ENCODE results near the gene UBC.

Gene UBC

DNA sequence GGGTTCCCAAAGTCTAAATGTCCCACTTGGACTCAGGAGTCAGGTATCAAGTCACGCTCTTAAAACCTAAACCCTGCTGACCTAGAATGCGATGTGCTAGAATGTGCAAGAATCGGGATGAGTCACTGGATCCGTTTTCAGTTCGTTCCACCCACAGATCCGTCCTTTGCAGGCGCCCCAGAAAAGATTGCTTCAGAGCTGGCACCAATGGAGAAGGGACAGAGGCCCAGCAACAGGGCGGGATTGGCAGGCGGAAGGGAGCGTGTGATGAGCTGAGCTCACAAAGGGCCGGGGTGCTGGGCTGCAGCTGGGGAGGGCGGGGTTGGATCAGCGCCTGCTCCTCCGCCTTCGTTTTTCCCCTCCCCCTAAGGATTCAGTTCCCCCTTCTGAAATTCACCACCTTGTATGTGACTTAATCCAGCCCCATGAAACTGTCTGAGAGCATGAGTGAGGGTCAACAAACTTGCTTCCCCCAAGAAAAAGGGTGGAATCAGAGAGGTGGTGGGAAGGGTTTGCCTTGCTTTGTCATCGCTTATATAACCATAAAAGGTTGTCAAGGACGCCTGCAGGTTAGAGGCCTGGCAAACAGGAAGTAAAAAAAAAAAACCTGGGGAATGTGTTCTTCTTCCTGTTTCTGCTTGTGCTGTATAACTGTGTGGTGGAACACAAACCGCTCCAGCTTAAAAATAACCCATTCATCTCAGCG is 2.8 kb upstream of the UBC start:
- Histone ChIP-seq H3K36me3 (ENCODE audit: control insufficient read depth, low read length) (peaks cover 22% of the 10 kb centered on the region), H3K4me1 (ENCODE audit: control insufficient read depth, low read length) (peaks cover 76% of the 10 kb centered on the region), H3K79me2 (ENCODE audit: control insufficient read depth, low read length) (peaks cover 37% of the 10 kb centered on the region), H4K20me1 (ENCODE audit: control insufficient read depth, insufficient read depth, low read depth, low read length) (peaks cover 12% of the 10 kb centered on the region), H3K9me3 (ENCODE audit: control insufficient read depth, insufficient read depth, low read length) (no peaks in the 10 kb centered on the region), H3K27me3 (ENCODE audit: control insufficient read depth, low read length) (no peaks in the 10 kb centered on the region; the same call in 1 of the 2 replicates), H3K27ac (ENCODE audit: low read depth, low read length) (peak overlapping the region; percentile 98), H3K4me2 (ENCODE audit: low read length) (peak overlapping the region; percentile 73), H3K9me2 (replicated peaks; ENCODE audit: control insufficient read depth, low read length) (no peaks in the 10 kb centered on the region), H3K4me3 (ENCODE audit: low read length) (peak overlapping the region; percentile 97), H3F3A (ENCODE audit: control insufficient read depth, insufficient read depth) (peaks cover 60% of the 10 kb centered on the region)
- TF ChIP-seq, protein P1, sequence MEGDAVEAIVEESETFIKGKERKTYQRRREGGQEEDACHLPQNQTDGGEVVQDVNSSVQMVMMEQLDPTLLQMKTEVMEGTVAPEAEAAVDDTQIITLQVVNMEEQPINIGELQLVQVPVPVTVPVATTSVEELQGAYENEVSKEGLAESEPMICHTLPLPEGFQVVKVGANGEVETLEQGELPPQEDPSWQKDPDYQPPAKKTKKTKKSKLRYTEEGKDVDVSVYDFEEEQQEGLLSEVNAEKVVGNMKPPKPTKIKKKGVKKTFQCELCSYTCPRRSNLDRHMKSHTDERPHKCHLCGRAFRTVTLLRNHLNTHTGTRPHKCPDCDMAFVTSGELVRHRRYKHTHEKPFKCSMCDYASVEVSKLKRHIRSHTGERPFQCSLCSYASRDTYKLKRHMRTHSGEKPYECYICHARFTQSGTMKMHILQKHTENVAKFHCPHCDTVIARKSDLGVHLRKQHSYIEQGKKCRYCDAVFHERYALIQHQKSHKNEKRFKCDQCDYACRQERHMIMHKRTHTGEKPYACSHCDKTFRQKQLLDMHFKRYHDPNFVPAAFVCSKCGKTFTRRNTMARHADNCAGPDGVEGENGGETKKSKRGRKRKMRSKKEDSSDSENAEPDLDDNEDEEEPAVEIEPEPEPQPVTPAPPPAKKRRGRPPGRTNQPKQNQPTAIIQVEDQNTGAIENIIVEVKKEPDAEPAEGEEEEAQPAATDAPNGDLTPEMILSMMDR (IDR thresholded peaks at IDR 0.05; ENCODE audit: low read depth, low read length, poor library complexity, severe bottlenecking) = no peak
- no peak for TF ChIP-seq EZH2phosphoT487 (IDR thresholded peaks at IDR 0.05; ENCODE audit: borderline replicate concordance, low read length)

DNA sequence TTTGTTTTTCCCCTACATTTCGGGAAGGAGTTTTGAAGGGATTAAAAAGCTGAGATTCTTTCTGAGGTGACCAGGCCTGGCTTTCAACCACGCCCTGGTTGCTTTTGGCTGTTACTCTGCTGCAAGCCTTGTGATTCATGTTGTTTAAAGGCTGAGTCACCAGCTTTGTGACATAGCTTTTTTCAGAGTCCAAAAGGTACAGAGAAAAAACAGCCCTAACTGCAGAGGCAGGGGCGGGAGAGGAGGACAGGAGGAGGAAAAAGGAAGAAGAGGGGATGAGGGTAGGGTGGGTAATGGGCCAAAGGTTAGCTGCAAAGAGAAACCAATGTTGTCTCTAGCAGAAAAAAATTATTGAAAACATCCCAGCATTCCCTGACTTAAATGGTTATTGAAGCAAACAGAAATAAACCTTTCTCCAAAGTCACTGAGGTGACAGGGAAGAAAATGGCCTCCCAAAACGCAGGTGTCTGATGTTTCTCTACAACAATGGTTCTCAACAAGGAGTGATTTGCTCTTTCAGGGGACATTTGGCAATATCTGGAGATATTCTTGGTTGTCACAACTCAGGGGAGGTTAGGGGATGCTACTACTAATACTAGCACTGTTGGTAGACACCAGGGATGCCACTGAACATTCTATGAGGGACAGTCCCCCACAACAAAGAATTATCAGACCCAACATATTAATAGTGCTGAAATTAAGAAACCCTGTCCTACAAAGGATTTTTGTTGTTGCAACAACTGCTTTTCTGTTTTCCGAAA is 2.1 kb upstream of the UBC start:
- Histone ChIP-seq H3K27me3 (ENCODE audit: control insufficient read depth, low read length) (no peaks in the 10 kb centered on the region; the same call in 1 of the 2 replicates), H3K79me2 (ENCODE audit: control insufficient read depth, low read length) (peaks cover 39% of the 10 kb centered on the region), H3K4me2 (ENCODE audit: low read length) (peak overlapping the region; percentile 73), H4K20me1 (ENCODE audit: control insufficient read depth, insufficient read depth, low read depth, low read length) (peaks cover 12% of the 10 kb centered on the region), H3K4me3 (ENCODE audit: low read length) (peak overlapping the region; percentile 97), H3K36me3 (ENCODE audit: control insufficient read depth, low read length) (peaks cover 24% of the 10 kb centered on the region), H3K27ac (ENCODE audit: low read depth, low read length) (peak overlapping the region; percentile 98), H3F3A (ENCODE audit: control insufficient read depth, insufficient read depth) (peaks cover 61% of the 10 kb centered on the region), H3K9me3 (ENCODE audit: control insufficient read depth, insufficient read depth, low read length) (no peaks in the 10 kb centered on the region), H3K9me2 (replicated peaks; ENCODE audit: control insufficient read depth, low read length) (no peaks in the 10 kb centered on the region), H3K4me1 (ENCODE audit: control insufficient read depth, low read length) (peaks cover 70% of the 10 kb centered on the region)
- no peak for TF ChIP-seq EZH2phosphoT487 (IDR thresholded peaks at IDR 0.05; ENCODE audit: borderline replicate concordance, low read length)
- TF ChIP-seq, protein P1 (IDR thresholded peaks at IDR 0.05; ENCODE audit: low read depth, low read length, poor library complexity, severe bottlenecking) = no peak

DNA sequence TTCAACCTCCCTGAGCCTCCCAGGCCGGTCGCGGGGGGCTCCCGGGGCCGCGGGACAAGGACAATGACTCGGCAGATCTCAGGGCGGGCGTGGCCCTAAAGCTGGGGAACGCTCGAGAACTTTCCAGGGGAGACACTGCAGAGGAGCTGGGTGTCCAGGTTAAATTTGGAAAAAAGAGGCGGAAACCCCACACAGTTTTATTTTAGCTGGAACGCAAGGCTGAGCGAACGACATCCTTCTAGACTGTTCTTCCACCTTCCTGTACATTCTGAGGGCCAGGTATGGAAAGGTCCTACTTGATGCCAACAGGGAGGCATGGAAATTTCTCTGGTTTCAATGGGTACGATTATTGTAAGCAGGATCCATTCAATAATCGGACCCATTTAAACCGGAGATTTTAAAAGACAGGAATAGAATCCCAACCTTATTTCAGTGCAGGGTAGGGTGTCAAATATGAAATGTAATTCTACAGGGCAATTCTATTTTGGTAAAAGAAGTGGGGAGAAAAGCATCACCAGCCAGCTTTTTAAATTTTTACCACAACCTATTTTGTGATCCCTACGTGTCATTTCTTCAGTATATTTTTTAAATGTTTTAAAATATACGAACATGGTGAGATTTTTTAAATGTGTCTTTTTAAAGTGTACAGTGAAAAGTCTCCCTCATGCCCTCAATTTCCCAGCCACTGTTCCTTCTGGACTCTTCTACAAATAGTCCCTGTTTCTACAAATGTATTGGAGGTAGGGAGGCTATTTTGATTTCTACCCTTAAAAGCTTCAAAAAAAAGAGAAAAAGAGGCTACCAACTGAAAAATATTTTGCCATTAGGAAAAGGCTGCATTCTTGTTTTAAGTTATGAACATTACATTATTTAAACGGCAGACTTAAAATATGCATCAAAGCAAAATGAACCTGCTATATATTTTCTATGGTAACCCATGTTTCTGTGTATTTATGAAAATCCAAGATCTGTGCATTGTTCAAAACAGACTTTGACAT is 1.1 kb upstream of the UBC start:
- H3K79me2 ChIP-seq (ENCODE audit: control insufficient read depth, low read length) = peaks cover 46% of the 10 kb centered on the region
- peaks cover 35% of the 10 kb centered on the region for H3K36me3 ChIP-seq (ENCODE audit: control insufficient read depth, low read length)
- TF ChIP-seq, protein P1 (IDR thresholded peaks at IDR 0.05; ENCODE audit: low read depth, low read length, poor library complexity, severe bottlenecking) = no peak
- no peak for TF ChIP-seq EZH2phosphoT487 (IDR thresholded peaks at IDR 0.05; ENCODE audit: borderline replicate concordance, low read length)
- H4K20me1 ChIP-seq (ENCODE audit: control insufficient read depth, insufficient read depth, low read depth, low read length) = peaks cover 20% of the 10 kb centered on the region
- H3K9me3 ChIP-seq (ENCODE audit: control insufficient read depth, insufficient read depth, low read length) = no peaks in the 10 kb centered on the region
- peak overlapping the region; percentile 97 for H3K4me3 ChIP-seq (ENCODE audit: low read length)
- H3K27me3 ChIP-seq (ENCODE audit: control insufficient read depth, low read length) = no peaks in the 10 kb centered on the region; the same call in 1 of the 2 replicates
- peaks cover 69% of the 10 kb centered on the region for H3K4me1 ChIP-seq (ENCODE audit: control insufficient read depth, low read length)
- no peaks in the 10 kb centered on the region for H3K9me2 ChIP-seq (replicated peaks; ENCODE audit: control insufficient read depth, low read length)
- H3K4me2 ChIP-seq (ENCODE audit: low read length) = peak overlapping the region; percentile 73
- H3K27ac ChIP-seq (ENCODE audit: low read depth, low read length) = peak overlapping the region; percentile 98
- H3F3A ChIP-seq (ENCODE audit: control insufficient read depth, insufficient read depth) = peaks cover 64% of the 10 kb centered on the region
